HEK293 (cell line): Measurements from ENCODE around the gene OTUD3.

Experiments
- ZNF121 ChIP-seq: fragments of 450-650 bp; formaldehyde crosslinking; IDR thresholded peaks from 2 replicates; pipeline ENCODE4 v1.5.1; 2016; ENCODE audit warnings: missing biosample characterization, missing genetic modification characterization
- ZNF473 ChIP-seq: fragments of 450-650 bp; formaldehyde crosslinking; IDR thresholded peaks from 2 replicates; pipeline ENCODE4 v1.5.1; 2017; ENCODE audit warnings: missing biosample characterization, missing genetic modification characterization
- ZNF670 ChIP-seq: fragments of 450-650 bp; formaldehyde crosslinking; IDR thresholded peaks from 2 replicates; pipeline ENCODE4 v1.5.1; 2016; ENCODE audit warnings: missing biosample characterization, missing genetic modification characterization, low read depth
- TF ChIP-seq, protein P1 (sequence below): fragments of 450-650 bp; formaldehyde crosslinking; IDR thresholded peaks from 2 replicates; pipeline ENCODE4 v1.5.1; 2016; ENCODE audit warnings: missing biosample characterization, missing genetic modification characterization

DNA sequence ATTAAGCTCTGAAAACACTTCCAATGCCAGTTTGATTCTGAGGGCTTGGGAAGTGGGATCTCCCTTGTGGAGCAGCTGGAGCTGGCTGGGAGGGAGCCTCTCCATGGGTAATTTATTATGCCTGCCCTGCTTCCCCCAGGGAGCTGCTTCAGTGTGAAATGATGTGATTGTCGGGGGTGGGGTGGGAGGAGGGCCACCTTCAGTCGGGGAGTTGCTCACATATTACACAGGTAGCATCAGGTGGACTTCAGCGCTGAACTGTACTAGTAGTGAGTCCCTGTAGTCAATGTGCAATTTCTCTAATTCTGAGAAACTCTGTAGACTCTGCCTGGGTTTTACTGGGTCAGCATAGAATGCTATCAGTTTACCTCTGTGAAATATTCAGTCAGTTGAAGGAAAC, 28.5 kb downstream of the OTUD3 start:
- TF ChIP-seq ZNF121 (tag by site-specific recombination) (no peak), ZNF670 (tag by site-specific recombination) (no peak), ZNF473 (tag by site-specific recombination) (no peak)
- TF ChIP-seq, protein P1, sequence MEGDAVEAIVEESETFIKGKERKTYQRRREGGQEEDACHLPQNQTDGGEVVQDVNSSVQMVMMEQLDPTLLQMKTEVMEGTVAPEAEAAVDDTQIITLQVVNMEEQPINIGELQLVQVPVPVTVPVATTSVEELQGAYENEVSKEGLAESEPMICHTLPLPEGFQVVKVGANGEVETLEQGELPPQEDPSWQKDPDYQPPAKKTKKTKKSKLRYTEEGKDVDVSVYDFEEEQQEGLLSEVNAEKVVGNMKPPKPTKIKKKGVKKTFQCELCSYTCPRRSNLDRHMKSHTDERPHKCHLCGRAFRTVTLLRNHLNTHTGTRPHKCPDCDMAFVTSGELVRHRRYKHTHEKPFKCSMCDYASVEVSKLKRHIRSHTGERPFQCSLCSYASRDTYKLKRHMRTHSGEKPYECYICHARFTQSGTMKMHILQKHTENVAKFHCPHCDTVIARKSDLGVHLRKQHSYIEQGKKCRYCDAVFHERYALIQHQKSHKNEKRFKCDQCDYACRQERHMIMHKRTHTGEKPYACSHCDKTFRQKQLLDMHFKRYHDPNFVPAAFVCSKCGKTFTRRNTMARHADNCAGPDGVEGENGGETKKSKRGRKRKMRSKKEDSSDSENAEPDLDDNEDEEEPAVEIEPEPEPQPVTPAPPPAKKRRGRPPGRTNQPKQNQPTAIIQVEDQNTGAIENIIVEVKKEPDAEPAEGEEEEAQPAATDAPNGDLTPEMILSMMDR (tag by site-specific recombination) = no peak
